Measurements from ENCODE around the gene CECR2.
A peak's percentile ranks its signal among the peaks of the same experiment; 100 is the strongest.

Gene CECR2

GRCh38 chr22:17496841-17497240 is 127.6 kb downstream of the CECR2 start:
- TF ChIP-seq EGR1 (IDR thresholded peaks at IDR 0.05) (no peak), CEBPB (IDR thresholded peaks at IDR 0.05) (no peak), FOXM1 (IDR thresholded peaks at IDR 0.05; ENCODE audit: borderline replicate concordance, low read depth) (no peak), NFIC (IDR thresholded peaks at IDR 0.05) (no peak), TAF1 (IDR thresholded peaks at IDR 0.05; ENCODE audit: low read depth) (no peak), YY1 (IDR thresholded peaks at IDR 0.05; ENCODE audit: low read depth) (no peak), ZBTB7A (IDR thresholded peaks at IDR 0.05; ENCODE audit: low read depth) (no peak), RAD21 (IDR thresholded peaks at IDR 0.05; ENCODE audit: low read depth) (no peak), TEAD4 (IDR thresholded peaks at IDR 0.05) (no peak), CREB1 (IDR thresholded peaks at IDR 0.05; ENCODE audit: low read depth) (no peak)
- TF ChIP-seq, protein P1, sequence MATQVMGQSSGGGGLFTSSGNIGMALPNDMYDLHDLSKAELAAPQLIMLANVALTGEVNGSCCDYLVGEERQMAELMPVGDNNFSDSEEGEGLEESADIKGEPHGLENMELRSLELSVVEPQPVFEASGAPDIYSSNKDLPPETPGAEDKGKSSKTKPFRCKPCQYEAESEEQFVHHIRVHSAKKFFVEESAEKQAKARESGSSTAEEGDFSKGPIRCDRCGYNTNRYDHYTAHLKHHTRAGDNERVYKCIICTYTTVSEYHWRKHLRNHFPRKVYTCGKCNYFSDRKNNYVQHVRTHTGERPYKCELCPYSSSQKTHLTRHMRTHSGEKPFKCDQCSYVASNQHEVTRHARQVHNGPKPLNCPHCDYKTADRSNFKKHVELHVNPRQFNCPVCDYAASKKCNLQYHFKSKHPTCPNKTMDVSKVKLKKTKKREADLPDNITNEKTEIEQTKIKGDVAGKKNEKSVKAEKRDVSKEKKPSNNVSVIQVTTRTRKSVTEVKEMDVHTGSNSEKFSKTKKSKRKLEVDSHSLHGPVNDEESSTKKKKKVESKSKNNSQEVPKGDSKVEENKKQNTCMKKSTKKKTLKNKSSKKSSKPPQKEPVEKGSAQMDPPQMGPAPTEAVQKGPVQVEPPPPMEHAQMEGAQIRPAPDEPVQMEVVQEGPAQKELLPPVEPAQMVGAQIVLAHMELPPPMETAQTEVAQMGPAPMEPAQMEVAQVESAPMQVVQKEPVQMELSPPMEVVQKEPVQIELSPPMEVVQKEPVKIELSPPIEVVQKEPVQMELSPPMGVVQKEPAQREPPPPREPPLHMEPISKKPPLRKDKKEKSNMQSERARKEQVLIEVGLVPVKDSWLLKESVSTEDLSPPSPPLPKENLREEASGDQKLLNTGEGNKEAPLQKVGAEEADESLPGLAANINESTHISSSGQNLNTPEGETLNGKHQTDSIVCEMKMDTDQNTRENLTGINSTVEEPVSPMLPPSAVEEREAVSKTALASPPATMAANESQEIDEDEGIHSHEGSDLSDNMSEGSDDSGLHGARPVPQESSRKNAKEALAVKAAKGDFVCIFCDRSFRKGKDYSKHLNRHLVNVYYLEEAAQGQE (IDR thresholded peaks at IDR 0.05; ENCODE audit: low read depth): no peak
- TF ChIP-seq, protein P2, sequence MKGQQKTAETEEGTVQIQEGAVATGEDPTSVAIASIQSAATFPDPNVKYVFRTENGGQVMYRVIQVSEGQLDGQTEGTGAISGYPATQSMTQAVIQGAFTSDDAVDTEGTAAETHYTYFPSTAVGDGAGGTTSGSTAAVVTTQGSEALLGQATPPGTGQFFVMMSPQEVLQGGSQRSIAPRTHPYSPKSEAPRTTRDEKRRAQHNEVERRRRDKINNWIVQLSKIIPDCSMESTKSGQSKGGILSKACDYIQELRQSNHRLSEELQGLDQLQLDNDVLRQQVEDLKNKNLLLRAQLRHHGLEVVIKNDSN (IDR thresholded peaks at IDR 0.05): no peak
- TF ChIP-seq, protein P3, sequence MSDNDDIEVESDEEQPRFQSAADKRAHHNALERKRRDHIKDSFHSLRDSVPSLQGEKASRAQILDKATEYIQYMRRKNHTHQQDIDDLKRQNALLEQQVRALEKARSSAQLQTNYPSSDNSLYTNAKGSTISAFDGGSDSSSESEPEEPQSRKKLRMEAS (IDR thresholded peaks at IDR 0.05): no peak

DNA sequence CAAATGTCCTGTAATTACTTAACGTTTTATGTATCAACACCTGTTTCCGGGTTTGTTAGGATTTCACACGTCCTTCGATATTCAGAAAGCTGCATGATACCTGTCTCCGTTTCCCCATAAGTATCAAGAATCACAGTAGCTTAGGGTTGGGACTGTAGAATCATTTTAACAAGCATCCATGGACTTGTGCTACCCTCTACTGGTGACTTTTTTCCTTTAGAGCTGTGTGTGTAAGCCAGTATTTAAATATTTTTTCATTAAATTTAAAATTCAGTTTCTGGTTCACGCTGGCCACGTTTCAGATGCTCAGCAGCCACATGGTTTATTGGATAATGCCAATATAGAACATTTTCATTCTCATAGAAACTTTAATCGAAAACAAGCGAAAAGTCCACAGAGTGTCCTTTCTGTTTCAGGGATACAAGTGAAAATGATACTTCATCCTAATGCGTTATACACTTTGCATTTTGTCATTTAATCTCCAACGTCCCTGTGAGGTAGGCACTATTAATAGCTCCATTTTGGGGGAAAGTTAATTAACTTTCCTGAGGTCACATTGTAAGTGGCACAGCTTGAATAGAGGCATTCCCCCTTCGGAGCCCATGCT is 132.5 kb downstream of the CECR2 start:
- TF ChIP-seq NFIC (IDR thresholded peaks at IDR 0.05): no peak
- TF ChIP-seq RAD21 (IDR thresholded peaks at IDR 0.05; ENCODE audit: low read depth): peak; percentile 85

DNA sequence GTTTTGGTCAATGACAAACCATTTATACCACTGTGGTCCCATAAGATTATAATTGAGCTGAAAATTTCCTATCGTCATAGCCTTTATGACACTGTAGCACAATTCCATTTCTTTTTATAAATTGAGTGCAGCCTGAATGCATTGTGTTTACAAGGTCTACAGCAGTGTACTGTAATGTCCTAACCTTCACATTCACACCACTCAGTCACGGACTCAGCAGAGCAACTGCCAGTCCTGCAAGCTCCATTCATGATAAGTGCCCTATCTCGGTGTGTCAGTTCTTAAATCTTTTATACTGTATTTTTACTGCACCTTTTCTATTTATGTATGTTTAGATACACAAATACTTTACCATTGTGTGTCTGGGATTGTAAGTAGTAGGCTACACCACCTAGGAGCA is 138.8 kb downstream of the CECR2 start:
- no peak for TF ChIP-seq RAD21 (IDR thresholded peaks at IDR 0.05; ENCODE audit: low read depth)
- TF ChIP-seq ZBTB7A (IDR thresholded peaks at IDR 0.05; ENCODE audit: low read depth): no peak
- TF ChIP-seq FOXM1 (IDR thresholded peaks at IDR 0.05; ENCODE audit: borderline replicate concordance, low read depth): no peak
- TF ChIP-seq TEAD4 (IDR thresholded peaks at IDR 0.05): no peak
- no peak for TF ChIP-seq NFIC (IDR thresholded peaks at IDR 0.05)
- TF ChIP-seq, protein P3 (IDR thresholded peaks at IDR 0.05): no peak
- TF ChIP-seq, protein P2 (IDR thresholded peaks at IDR 0.05): no peak
- TF ChIP-seq YY1 (IDR thresholded peaks at IDR 0.05; ENCODE audit: low read depth): no peak
- TF ChIP-seq EGR1 (IDR thresholded peaks at IDR 0.05): no peak
- TF ChIP-seq TAF1 (IDR thresholded peaks at IDR 0.05; ENCODE audit: low read depth): no peak
- no peak for TF ChIP-seq CEBPB (IDR thresholded peaks at IDR 0.05)
- TF ChIP-seq CREB1 (IDR thresholded peaks at IDR 0.05; ENCODE audit: low read depth): no peak
- TF ChIP-seq TCF12 (IDR thresholded peaks at IDR 0.05; ENCODE audit: low read depth): no peak
- TF ChIP-seq EP300 (IDR thresholded peaks at IDR 0.05; ENCODE audit: borderline replicate concordance): no peak
- TF ChIP-seq, protein P1 (IDR thresholded peaks at IDR 0.05; ENCODE audit: low read depth): no peak

DNA sequence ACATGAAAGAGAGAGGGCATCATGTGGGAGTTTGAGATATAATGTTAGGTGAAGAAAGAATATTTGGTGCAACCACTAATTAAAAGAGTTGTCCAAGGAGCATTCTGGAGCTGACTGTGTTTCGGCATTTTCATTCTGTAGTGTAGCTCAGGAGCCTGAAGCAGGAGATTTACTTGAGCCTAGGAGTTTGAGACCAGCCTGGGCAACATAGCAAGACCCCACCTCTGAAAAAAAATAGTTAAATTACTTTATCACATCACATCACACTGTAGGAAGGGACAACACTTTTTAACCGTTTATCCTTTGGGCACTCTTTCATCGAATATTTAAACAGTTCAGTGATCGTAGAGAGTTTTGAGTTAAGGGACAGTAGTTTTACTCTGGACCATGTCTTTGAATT is 143.7 kb downstream of the CECR2 start:
- TF ChIP-seq, protein P1 (IDR thresholded peaks at IDR 0.05; ENCODE audit: low read depth): no peak
- TF ChIP-seq, protein P2 (IDR thresholded peaks at IDR 0.05): no peak
- TF ChIP-seq TEAD4 (IDR thresholded peaks at IDR 0.05) (no peak), NFIC (IDR thresholded peaks at IDR 0.05) (no peak)
